ENCODE data around the gene SKIDA1. TPM values are rescaled to one million over a fixed set of nuclear protein-coding genes. Genes with fewer than 3 reads are reported as not detected.

SKIDA1 gene
- total RNA-seq, 1 donor = 0.36 TPM

DNA sequence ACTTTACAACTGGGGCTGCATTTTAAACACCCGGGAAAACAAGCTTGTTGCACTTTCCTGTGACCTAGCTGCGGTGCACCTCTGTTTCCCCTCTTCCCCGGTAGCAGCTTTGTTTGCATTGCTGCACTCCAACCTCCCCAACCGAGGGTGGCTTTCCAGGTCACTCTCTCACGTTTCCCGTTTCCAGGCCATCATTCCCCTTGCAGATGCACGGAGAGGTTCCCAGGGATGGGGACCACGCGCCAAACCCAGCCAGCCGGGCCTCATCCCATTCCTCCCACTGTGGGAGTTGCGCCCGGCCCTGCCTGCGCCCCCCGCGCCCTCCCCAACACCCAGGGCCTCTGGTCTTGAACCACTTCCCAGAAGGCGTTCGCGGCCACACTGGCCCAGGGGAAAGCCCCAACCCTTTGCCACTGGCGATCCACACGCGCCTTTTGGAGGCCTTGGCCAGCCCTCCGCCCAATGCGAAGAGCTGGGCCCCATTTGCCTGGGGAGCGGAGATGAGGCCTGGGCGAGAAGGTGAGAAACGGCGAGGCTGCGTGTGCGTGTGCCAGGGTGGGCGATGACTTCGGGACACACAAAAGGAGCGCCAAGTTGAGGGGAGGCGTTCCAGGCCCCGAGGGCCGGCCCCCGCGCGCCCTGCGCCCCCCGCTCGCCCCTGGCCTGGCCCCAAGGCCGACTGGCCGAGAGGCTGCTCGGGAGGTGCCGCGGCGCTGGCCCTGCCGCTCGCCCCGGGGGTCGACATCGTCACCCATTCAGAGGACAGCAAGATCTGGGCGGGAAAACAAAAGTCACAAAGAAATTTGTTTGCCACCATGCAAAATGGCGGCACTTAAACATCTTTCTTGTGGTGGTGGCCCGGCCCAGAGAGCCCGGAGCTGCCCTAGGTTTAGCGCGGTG is 15.9 kb downstream of the SKIDA1 start:
- Histone ChIP-seq H3K4me2 (ENCODE audit: insufficient read depth, low read length) (peak overlapping the region; percentile 65), H4K20me1 (ENCODE audit: insufficient read depth, low read length) (no peaks in the 10 kb centered on the region), H3K36me3 (ENCODE audit: insufficient read depth, low read length) (no peaks in the 10 kb centered on the region), H3K27me3 (ENCODE audit: insufficient read depth, low read length) (peaks cover 3% of the 10 kb centered on the region), H2AFZ (ENCODE audit: low read length) (peak overlapping the region; percentile 56), H3K9me3 (ENCODE audit: low read depth, low read length) (no peaks in the 10 kb centered on the region), H3K4me1 (ENCODE audit: insufficient read depth, low read length) (no peaks in the 10 kb centered on the region), H3K4me3 (ENCODE audit: insufficient read depth, low read length) (peak overlapping the region; percentile 65), H3K27ac (ENCODE audit: low read depth, low read length) (no peak overlapping the region), H3K79me2 (ENCODE audit: insufficient read depth, low read length) (no peaks in the 10 kb centered on the region)
- DNase-seq (ENCODE audit: insufficient read length, low spot score, missing footprints) = peak; percentile 71
- TF ChIP-seq, protein P1, sequence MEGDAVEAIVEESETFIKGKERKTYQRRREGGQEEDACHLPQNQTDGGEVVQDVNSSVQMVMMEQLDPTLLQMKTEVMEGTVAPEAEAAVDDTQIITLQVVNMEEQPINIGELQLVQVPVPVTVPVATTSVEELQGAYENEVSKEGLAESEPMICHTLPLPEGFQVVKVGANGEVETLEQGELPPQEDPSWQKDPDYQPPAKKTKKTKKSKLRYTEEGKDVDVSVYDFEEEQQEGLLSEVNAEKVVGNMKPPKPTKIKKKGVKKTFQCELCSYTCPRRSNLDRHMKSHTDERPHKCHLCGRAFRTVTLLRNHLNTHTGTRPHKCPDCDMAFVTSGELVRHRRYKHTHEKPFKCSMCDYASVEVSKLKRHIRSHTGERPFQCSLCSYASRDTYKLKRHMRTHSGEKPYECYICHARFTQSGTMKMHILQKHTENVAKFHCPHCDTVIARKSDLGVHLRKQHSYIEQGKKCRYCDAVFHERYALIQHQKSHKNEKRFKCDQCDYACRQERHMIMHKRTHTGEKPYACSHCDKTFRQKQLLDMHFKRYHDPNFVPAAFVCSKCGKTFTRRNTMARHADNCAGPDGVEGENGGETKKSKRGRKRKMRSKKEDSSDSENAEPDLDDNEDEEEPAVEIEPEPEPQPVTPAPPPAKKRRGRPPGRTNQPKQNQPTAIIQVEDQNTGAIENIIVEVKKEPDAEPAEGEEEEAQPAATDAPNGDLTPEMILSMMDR (IDR thresholded peaks at IDR 0.05; ENCODE audit: extremely low read depth, low read depth, low read length) = no peak

DNA sequence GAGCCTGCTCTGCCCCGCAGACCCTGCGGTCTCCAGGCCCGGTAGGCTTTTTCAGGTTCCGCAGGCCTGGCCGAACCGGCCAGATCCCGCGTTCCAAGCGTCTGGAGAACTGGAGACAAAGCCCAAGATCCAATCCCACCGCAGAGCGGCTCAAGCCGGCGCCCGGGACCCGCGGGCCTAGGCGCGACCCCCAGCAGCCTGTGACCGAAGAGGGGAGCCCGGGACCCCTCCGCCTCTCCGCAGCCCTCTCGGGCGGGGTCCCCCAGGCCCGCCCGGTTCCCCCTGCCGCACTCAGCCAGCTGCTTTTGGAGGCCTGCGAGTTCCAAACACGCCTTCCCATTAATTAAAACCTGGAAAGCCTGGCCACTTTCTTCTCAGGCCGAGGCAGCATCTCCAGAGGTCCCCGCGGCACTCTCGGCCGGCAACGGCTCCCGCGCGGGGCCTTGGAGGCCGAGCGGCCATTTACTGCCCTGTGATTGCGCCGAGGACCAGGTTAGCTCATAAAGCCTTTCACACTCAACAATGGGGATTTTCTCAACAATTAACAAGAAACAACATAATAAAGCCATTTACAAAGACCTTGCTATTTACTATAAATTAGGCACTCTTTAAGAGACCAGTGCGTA is 16.7 kb downstream of the SKIDA1 start:
- H3K4me2 ChIP-seq (ENCODE audit: insufficient read depth, low read length) = no peak overlapping the region
- no peaks in the 10 kb centered on the region for H3K9me3 ChIP-seq (ENCODE audit: low read depth, low read length)
- no peaks in the 10 kb centered on the region for H4K20me1 ChIP-seq (ENCODE audit: insufficient read depth, low read length)
- H3K36me3 ChIP-seq (ENCODE audit: insufficient read depth, low read length) = no peaks in the 10 kb centered on the region
- H3K27ac ChIP-seq (ENCODE audit: low read depth, low read length) = no peak overlapping the region
- peak; percentile 25 for DNase-seq (ENCODE audit: insufficient read length, low spot score, missing footprints)
- TF ChIP-seq, protein P1 (IDR thresholded peaks at IDR 0.05; ENCODE audit: extremely low read depth, low read depth, low read length) = no peak
- no peak overlapping the region for H3K4me3 ChIP-seq (ENCODE audit: insufficient read depth, low read length)
- no peaks in the 10 kb centered on the region for H3K4me1 ChIP-seq (ENCODE audit: insufficient read depth, low read length)
- H2AFZ ChIP-seq (ENCODE audit: low read length) = no peak overlapping the region
- H3K27me3 ChIP-seq (ENCODE audit: insufficient read depth, low read length) = peaks cover 3% of the 10 kb centered on the region
- H3K79me2 ChIP-seq (ENCODE audit: insufficient read depth, low read length) = no peaks in the 10 kb centered on the region

DNA sequence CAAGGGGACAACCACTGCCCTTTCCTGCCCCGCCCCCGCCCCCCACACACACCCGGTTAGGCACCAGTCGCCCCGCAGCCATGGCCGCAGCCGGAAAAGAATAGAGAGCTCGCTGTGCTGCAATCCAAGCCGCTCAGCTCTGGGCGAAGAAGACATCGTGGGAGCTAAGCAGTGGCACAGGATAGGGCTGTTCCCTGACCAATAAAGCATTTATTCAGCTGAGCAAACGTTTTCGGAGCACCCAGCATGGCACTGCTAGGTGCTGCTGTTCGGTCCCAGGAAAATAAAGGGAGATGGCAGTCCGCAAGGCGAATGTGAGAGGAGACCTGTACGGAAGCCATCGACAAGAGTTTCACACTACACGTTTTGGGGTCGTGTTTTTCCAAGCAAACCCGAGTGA is 18.3 kb downstream of the SKIDA1 start:
- peak; percentile 72 for DNase-seq (ENCODE audit: insufficient read length, low spot score, missing footprints)
- Histone ChIP-seq H3K27ac (ENCODE audit: low read depth, low read length) (no peak overlapping the region), H3K36me3 (ENCODE audit: insufficient read depth, low read length) (no peaks in the 10 kb centered on the region), H4K20me1 (ENCODE audit: insufficient read depth, low read length) (no peaks in the 10 kb centered on the region), H3K79me2 (ENCODE audit: insufficient read depth, low read length) (no peaks in the 10 kb centered on the region), H3K4me3 (ENCODE audit: insufficient read depth, low read length) (no peak overlapping the region), H3K27me3 (ENCODE audit: insufficient read depth, low read length) (peaks cover 3% of the 10 kb centered on the region), H3K9me3 (ENCODE audit: low read depth, low read length) (no peaks in the 10 kb centered on the region), H3K4me1 (ENCODE audit: insufficient read depth, low read length) (no peaks in the 10 kb centered on the region), H2AFZ (ENCODE audit: low read length) (no peak overlapping the region), H3K4me2 (ENCODE audit: insufficient read depth, low read length) (no peak overlapping the region)
- TF ChIP-seq, protein P1 (IDR thresholded peaks at IDR 0.05; ENCODE audit: extremely low read depth, low read depth, low read length) = no peak

DNA sequence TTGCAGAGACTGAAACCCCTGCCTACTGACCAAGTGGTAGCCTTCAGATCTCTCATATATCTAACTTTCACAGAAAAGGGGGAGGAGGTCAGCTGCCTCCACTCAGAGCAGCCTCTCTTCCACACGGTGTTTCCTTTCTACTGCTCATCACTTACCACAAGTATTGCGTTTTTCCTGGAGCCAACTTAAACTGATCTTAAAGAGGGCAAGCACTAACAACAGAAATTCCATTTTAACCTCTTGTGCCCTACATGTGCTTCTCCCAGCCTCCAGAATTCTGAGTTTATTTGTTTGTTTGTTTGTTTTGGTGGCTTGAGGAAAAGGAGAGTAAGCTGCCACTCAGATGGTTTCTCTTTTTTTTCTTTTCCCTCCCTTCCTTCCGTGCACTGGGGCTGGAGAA is 19.1 kb downstream of the SKIDA1 start:
- Histone ChIP-seq H2AFZ (ENCODE audit: low read length) (no peak overlapping the region), H4K20me1 (ENCODE audit: insufficient read depth, low read length) (no peaks in the 10 kb centered on the region), H3K27ac (ENCODE audit: low read depth, low read length) (no peak overlapping the region), H3K9me3 (ENCODE audit: low read depth, low read length) (no peaks in the 10 kb centered on the region), H3K79me2 (ENCODE audit: insufficient read depth, low read length) (no peaks in the 10 kb centered on the region), H3K4me3 (ENCODE audit: insufficient read depth, low read length) (no peak overlapping the region), H3K27me3 (ENCODE audit: insufficient read depth, low read length) (peaks cover 3% of the 10 kb centered on the region), H3K4me2 (ENCODE audit: insufficient read depth, low read length) (no peak overlapping the region), H3K4me1 (ENCODE audit: insufficient read depth, low read length) (no peaks in the 10 kb centered on the region), H3K36me3 (ENCODE audit: insufficient read depth, low read length) (no peaks in the 10 kb centered on the region)
- TF ChIP-seq, protein P1 (IDR thresholded peaks at IDR 0.05; ENCODE audit: extremely low read depth, low read depth, low read length) = no peak
- DNase-seq (ENCODE audit: insufficient read length, low spot score, missing footprints) = peak; percentile 64
